HT1080 (cell line): ENCODE results near the gene DARS1. TPM values are rescaled to one million over a fixed set of nuclear protein-coding genes. Genes with fewer than 3 reads are reported as not detected.

Experiments
- DNase-seq: peaks from one replicate; pipeline ENCODE4 v3.0.0-alpha.2; 2015; ENCODE audit warnings: low read depth
- polyA plus RNA-seq, 2 experiments: library from polyadenylated mRNA; depleted of rRNA; stranded (reverse); fragments of >200 nt; gene quantifications; 2 replicates each; pipeline ENCODE4 v1.2.3, GENCODE V29; 2015
- total RNA-seq: library from RNA; depleted of rRNA; stranded (reverse); fragments of >200 nt; shearing (Covaris generic); gene quantifications from 2 replicates; pipeline ENCODE4 v1.2.3, GENCODE V29; 2014; rRNA removed

DARS1 gene
- total RNA-seq, result 66.5 and 71.2 TPM in 2 replicates
- polyA plus RNA-seq (2015; cell fraction: cytosol; rRNA removed), result 117 and 137 TPM in 2 replicates
- 155 and 161 TPM in 2 replicates for polyA plus RNA-seq (2015; cell fraction: nucleus; rRNA removed)

DNA sequence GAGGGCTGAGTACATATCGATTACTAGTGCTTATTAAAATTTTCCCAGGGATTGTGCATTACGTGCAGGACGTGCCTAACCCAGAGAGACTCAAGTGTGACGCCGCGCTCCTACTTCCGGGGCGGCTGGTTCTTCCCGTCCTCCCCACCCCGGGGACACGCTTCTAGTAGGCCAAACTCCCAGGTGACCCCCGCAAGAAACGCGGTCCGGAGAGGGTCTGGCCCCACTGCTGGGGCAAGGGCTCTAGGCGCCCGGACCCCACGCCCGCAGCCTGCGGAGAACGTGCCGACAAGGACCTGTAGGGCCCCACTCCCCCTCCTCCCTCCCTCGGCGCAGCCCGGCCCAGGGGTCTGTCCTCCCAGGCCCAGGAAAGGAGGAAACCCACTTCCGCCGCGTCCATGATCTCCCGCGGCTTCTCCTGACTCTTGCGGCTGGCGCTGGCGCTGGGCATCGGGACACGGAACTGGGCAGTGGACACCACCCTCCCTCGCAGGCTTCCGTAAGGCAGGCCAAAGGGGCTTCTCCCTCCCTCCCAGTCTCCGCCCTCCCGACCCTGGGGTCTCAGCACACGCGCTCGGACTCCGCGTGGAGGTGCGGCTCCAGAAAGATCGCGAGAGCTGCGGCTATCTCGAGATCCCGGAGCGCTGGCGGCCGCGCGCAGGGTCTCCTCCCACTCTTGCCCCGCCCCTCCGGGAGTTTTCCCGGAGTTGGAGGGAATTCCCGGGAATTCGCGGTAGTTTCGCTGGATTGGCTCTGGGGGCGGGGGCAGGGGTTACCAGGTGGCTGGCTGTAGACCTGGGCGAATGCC, at the start of gene DARS1:
DARS1 (minus strand) TSS at position 609 of the 808 bp plus-strand sequence; CDS start at position 451, 158 bp downstream.
- peak; percentile 87 for DNase-seq

DNA sequence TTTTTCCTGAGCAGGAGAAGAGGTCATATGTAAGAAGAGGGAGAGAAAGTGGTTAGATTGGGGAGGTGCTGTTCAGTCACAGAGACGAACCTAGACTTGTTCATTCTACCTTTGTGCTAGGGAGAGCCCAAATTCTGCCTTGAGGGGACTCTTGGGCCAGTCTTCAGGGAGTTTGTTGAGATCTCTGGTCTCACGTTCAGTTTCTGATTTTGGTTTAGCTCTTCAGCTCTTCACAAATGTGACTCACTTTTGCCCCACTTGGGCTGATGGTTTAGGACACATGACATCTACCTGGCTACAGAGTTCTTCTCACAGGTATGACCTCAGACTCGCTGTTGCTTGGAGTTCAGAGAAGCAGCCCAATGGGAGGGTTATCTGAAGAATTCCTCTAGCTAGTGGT, 49.2 kb upstream of the DARS1 start:
- no peak for DNase-seq

DNA sequence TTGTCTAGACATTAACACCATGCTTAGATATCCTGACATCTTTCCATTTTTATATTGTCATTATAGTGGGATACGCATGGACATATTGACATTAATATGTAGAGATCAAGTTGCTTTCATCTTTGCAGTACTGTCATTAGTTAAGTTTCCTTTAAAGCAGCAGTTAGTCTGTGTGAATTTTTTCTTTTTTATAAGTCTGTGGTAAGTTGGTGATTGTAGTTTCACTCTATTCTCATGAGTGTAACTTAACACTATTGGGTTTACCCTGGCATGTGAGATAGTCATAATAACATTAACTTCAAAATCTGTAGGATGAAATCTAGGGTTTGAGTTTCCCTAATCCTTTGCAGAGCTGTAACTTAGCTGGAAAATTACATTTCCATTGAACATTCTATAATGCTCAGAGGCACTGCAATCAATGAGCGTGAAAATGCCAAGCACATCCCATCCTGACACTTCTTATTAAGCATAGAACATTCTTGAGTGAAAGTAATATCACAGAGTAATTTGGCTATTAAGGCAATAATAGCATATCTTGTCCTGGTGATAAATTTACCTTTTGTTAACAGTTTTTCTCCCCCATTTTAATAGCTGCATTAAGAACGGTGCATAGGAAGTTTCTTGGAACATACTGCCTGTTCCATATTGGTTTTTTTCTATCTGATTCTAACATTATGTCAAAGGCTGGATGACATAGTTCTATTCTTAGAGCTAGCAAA, 47.5 kb upstream of the DARS1 start:
- no peak for DNase-seq

DNA sequence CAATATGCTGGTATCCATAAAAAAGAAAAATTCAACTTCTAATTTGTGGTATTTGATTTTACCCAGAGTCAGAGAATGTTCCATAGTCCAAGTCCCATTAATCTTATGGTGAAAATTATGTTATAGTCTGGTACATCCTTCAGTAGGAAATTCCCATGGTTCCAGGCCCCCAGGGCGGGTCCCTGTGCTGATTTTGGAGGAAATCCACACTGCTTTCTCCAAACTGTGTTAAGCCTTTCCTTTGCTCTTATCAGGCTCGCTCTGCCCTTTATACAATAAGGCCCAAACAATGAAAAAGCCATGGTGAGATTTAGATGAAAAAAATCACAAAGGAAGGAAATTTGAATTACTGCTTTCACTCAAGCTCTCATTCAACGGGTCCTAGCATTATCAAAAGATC, 46.8 kb upstream of the DARS1 start:
- DNase-seq, result no peak

DNA sequence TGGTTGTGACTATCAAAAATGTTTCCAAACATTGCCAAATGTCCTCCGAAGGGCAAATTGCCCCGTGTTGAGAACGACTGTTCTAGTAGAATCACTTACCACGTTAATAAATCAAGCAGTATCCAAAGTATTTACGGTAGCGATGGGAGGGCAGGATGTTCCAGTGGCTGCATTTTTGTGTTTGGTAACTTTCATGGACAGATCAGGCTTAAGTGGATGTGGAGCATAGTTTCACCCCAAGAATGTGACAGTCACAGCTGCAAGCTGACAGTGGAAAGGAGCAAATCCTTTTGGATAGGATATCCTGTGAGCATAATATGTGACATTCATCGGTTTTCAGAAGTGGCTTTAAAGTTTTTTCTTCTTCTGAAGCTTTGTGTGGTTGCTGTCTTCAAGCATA, 46.3 kb upstream of the DARS1 start:
- DNase-seq, result no peak

DNA sequence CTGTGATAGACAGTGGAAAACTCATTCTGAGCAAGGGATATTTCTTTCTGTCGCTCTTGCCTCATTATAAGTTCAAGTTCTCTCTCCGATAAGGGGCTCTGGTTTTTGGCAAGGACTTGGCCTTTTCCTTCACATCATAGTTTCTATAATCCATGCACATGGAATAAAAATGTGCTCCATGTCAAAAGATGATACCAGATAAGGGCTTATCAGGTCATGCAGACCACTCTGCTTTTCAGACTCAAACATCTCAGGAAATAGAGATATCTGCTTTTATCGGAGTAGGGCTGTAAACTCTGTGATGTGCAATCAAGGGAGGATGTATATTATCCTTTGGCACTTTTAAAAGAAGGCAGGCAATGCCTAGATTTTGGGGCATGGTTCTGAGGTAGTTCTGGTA, 45.0 kb upstream of the DARS1 start:
- DNase-seq, result no peak

DNA sequence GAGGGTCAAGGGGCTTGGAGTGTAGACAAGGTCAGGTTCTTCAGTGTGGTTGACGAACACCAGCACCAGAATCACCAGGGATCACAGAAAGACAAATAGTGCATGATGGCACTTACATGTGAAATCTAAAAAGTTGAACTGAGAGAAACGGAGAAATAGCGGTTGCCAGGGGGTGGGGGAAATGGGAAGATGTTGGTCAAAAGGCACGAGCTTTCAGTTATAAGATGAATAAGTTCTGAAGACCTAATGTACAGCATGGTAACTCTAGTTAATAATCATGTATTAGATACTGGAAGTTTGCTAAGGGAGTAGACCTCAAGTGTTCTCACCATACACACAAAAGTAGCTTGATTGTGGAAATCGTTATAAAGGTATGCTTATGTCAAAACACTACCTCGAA, 43.7 kb upstream of the DARS1 start:
- DNase-seq, result no peak

DNA sequence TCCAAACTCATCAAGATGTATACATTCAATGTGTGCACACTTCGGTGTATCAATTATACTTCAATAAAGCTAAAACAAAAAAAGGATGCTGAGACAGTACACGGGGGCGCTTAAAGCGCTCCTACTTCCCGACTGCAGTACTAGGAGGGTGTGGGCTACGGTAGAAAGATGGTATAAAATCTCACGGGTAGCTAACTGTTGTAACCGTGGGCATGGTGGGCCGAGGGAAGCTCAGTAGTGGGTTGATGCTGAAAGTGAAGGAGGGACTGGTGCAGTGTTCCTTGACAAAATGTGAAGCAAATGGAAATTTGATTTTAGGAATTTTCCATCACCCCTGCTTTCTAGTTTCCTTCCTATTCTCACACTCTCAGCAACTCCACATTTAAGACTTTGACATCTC, 42.6 kb upstream of the DARS1 start:
- DNase-seq, result no peak

DNA sequence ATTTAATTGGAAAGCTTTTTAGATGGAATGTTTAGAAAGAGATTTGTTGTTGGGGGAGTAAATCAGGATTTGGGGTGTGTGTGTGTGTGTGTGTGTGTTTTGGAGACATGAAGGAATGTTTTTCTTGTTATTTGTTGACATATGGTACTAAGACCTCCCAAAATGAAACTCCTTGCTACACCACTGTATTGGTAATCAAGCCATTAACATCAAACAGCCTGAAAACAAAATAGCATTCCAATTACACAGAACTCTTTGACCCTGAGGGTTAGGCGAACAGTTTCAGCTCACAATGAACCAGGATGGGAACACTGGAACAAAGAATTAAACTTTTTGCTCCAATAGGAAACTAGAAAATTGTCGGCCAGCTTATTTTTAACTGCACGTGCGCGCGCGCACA, 41.7 kb upstream of the DARS1 start:
- no peak for DNase-seq

DNA sequence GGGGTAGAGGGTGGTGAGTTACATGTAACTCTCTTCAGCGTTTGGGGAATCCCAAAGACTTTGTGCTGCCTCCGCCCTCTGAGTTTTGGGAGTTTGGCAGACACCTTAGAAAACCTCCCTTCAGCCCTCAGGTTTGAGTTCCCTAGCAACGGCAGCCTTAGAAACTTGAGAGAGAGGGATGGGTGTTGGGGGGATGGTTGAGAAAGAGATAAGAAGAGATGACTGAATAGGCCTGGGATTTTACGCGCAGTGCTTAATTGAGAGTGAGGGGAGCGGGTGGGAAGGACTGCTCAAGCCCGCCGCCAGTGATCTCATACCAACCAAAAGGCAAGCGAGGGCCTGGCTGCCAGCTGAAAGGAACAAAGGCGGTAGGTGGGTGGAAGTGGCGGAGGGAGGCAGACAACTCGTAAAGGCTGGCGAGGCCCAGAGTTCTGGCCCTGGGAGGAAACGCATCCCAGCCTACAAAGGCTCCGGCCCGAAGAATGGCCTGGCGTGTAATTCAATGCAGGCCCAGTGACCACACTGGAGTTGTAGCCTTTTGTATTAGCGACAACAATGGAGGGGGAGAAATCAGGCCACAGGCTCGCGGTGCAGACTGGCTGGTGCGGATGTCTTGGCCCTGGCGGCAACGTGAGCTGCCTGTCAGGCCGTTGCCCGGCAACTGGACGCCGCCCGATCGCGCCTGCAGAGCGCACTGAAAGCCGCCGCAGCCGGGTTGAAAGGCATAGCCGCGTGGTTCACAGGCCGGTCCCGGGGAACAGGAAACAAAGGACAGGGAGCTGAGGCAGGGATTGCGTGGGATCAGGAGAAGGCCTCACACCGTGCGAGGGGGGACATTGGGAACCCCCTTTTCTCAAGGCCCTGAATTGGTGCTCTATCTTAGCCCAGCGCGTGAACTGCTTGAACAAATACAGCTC, 39.9 kb upstream of the DARS1 start:
- no peak for DNase-seq

DNA sequence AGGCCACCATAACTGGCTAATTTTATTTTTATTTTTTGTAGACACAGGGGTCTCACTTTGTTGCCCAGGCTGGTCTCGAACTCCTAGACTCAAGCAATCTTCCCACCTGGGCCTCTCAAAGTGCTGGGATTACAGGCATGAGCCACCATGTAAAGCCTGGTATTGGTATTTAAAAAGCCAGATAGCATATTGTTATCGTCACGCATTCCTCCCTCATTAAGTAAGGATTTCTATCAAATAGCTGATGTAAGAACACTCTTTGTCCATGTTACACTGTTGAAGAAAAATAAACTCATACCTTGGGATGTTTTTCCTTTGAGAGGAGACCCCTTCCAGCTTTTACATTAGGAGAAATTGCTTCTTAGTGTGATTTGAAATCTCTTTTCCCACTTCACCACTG, 39.2 kb upstream of the DARS1 start:
- no peak for DNase-seq

DNA sequence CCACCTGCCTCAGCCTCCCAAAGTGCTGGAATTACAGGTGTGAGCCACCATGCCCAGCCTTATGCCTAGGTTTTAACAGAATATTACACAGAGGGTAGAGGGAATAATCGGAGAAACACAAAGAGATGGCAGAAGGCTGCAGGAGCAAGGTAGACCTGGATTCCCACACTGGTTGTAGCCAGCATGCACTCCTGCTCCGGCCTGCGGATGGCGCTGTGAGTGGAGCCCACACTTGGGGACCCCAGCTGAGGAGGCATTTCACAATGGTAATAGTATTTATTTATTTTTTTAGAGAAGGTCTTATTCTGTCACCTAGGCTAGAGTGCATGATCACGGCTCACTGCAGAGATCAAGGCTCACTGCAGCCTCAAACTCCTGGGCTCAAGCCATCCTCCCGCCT, 38.8 kb upstream of the DARS1 start:
- DNase-seq, result no peak

DNA sequence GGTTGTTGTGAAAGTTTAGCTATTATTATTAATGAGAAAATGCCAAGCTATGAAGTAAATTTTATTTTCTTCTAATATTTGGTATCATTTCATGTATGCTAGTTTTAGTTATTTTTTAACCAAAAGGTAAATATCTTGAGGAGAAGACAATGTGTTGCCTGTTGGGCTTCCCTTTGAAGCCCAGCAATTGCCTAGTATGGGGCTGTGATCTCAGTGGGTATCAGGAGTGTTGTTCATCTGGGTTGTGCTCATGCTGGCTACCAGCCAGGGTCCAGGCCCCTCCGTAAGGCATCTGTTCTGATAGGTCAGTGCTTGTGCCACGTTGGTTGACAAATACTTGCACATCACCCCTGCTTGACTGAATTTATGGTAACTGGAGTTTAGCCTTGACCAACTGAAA, 38.0 kb upstream of the DARS1 start:
- DNase-seq, result no peak

DNA sequence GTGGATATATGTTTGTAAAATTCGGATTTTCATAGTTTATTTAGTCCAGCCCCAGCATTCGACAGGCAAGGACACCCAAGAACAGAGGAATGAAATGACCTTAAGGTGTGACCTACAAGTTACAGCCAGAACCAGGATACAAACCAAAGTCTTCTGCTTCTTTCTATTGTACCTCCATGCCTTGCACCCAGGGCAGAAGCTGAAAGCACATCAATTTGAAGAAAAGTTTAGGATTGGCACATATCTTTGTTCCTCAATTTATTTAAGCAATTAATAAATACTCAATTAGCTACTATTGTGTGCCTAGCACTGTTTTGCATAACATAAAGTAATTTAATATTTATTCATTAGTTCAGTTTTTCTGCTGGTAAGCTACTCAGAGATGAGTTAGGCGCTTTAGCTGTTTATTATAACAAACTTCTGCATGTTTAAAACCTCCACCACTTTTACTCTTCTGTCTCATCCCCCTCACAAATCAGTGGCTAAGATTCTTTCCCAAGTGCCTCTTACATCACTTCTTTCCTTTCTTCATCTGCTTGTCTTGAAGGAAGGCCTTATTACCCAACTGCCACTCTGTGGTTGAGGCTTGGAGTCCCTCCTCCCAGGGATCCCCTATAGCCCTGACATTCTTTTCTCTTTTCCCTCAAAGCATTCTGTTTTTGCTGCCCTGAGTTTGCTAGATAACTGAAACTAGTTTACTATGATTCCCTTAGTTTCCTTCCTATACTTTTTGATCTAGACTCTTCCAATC, 37.1 kb upstream of the DARS1 start:
- no peak for DNase-seq

DNA sequence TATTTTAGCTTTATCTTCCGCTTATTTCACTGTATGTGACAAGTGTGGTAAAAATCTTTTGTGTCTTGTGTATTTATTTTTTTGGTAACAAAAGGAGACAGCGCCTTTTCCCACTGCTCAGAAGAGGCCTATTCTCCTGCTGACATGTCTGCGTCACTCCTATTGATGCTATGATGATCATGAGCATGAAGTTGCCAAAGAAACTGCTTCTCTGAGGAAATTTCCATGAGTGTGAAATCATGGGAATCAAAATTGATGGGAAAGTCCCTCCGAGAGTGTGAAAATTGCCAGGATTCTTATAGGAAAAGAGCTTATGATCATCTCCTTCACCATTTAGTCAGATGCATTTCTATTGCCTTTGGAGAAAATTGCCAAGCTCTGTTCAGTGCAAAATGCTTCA, 36.5 kb upstream of the DARS1 start:
- no peak for DNase-seq

DNA sequence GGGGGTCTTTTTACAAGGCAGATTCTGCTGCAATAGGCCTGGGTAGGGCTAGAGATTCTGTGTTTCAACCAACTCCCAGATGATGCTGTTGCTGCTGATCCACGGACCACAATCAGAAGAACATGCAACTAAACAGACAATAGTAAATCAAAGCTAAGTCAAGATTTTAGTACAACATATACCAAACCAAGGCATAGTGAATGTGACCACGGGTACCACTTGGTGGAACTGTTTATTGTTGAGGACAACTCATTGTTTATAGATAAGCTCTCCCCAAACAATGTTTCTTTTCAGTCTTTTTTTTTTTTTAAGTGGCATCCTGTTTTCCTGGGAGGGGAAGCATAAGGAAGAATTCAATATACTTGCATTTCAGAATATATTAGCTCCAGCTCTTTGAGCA, 36.0 kb upstream of the DARS1 start:
- DNase-seq, result no peak

DNA sequence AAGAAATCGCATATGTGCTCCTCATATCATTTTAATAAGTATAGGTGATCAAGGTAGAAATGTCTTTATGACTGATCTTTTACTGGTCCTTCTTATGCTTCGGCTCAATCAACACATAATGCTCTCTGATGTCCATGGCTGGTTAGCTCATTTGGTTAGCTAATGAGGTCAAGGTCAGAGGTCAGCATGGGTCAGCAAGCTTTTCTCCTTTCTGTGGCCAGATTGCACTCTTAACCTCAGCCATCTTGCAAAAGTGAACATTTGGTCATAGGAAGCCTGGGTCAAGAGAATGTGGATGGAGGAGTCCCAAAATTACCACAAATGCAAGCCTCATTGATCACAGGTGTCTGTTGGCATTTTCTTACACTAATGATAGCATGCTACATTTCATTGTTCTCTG, 35.4 kb upstream of the DARS1 start:
- DNase-seq, result no peak

DNA sequence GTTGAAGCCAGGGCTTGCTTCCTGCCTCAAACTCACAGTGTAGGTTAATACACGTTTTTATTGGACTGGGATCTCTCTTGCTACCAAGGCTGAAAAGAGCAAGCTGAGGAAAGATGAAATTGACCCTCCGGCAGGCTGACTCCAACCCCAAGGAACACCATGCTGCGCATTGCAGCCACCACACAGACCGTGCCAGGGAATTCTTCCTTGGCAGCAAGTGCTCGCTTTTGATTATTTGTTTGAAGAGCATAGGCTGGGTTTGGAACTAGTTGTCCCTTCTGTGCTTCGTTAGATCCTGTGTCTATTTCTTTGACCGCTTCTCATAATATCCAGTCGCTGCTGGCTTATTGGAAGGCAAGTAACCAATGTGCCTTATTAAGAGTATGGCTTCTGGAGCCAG, 34.4 kb upstream of the DARS1 start:
- DNase-seq, result no peak

DNA sequence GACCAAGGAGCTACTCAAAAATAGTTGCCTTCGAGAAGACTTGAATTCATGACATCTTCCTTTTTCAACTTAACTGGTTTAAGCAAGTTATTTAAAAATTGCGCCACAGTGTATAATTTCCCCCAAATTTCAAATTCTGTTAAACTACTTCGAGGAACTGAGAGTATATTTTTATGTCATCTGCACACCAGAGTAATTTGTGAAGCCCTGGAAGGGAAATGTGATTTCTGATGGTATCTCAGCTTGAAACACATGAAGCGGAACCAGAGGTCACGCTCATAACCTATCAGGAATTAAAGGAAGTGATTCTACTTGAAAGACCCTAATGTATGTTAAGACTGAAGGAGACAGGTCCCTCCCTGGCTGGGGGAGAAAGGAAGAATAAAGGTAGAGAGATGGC, 33.9 kb upstream of the DARS1 start:
- no peak for DNase-seq

DNA sequence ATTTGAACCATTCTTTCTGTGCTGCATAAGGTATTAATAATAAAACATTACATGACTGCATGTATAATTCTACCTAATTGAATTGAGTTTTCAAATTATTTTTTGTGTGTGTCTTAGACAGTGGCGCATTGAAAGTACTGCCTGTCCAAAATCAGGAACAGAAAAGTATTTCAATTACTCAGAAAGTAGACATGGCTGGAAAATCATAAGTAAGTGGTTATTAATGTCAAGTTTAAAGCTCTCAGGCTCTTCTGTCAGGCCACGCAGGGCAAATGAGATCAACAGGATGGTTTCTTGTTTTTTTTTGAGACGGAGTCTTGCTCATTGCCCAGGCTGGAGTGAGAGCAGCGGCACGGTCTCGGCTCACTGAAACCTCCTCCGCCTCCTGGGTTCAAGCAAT, 32.4 kb upstream of the DARS1 start:
- no peak for DNase-seq

DNA sequence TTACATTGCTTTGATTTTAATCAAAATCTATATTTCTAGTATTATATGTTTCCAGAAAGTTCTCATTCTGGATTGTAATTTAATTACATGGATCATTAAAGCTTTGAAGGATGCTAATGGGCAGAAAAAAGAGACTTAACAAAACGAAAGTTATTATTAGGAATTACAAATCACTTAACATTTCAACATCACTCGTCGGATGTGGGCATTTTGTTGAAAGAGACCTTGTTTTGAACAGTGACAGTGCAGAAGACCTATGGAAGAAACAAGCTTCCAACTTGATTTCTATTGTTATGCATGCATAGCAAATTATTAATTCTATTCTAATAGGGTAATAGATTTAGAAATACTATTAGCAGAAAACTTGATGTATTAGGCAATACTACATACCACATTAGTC, 31.4 kb upstream of the DARS1 start:
- DNase-seq, result no peak
